Kasumi-1 (cell line): ENCODE data around the gene CCDC69.
"Not testable (repeated sequence)": the region's sequence is repeated elsewhere in the genome, so short reads cannot be mapped to it uniquely, and the experiment has no call there.

Source experiments
- DNase-seq, 2 experiments: peaks; one replicate each; lab custom pipeline; 2025; lab: John Stamatoyannopoulos, UW

CCDC69 gene

DNA sequence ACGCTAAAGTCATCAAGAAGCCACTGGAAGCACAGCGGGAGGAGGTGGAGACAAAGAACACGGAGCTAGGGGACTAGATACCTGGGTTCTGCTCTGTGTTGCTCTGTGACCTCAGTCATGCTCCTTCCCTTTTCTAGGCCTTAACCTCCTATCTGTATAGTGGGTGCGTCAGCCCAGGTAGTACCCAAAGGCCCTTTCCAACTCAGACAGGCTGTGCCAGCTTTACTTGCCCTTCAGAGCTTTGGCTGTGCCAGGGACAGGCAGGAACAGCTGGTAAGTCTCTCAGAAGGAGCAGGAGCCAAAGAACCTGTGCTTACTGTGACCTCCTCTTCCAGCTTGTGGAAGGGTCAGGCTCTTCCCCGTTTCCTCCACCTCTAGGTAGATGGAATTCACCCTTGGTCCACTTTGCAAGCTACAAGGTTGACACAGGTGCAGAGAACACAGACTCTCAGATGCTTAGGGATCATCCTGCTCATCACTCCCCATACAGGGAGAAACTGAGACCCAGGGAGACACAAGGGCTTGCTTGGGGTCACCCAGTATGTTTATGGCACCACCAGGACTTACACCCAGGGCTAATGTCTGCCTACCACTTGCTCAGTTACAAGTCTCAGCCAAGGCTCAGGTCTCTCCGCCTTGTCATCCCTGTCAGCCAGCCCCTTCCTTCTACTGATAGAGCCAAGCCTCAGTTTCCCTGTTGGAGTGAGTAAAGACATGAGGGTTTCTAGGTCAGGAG lies 1.7 kb downstream of the CCDC69 start:
- DNase-seq: no peak

DNA sequence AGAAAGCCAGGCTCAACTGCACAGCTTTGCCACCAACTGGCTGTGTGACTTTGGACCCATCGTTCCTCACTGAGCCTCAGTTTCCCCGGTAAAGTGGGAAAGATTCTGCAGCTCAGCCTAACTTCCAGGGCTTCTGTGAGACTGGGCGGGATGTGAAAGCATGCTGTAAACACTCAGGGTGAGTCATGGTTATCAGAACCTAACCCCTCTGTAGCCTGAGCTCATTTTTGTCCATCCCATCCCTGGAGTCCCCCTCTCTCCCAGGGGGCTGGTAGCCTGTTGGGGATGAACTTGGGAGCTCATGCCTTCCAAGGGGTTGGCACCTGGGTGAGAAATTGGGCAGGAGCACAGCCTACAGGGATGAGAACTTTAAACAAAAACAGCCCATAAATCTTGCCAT lies 2.3 kb downstream of the CCDC69 start:
- no peak for DNase-seq

GRCh38 chr5:151219789-151220188 lies 4.1 kb downstream of the CCDC69 start:
- no peak for DNase-seq

DNA sequence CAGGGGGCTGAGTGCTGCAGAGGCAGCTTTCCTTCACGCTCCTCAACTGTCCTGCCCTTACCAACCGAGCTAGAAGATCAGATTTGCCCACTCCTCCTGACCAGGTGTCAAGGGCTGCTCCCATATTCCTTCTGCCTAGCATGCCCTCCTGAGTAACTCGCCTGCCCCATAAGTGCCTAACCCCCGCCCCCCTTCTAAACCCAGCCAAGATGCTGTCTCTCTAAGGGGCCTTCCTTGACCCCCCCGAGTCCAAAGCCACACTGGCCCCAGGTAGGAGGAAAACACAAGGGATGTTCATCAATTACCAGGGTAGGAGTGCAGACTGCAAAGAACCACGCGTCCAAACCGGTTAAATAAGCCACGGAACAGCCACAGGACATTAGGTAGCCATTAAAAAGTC lies 4.8 kb downstream of the CCDC69 start:
- no peak for DNase-seq

GRCh38 chr5:151218177-151218576 lies 5.7 kb downstream of the CCDC69 start:
- no peak for DNase-seq

- DNase-seq: no peak
Measured at GRCh38 chr5:151216781-151217180, 7.1 kb downstream of the CCDC69 start.

DNA sequence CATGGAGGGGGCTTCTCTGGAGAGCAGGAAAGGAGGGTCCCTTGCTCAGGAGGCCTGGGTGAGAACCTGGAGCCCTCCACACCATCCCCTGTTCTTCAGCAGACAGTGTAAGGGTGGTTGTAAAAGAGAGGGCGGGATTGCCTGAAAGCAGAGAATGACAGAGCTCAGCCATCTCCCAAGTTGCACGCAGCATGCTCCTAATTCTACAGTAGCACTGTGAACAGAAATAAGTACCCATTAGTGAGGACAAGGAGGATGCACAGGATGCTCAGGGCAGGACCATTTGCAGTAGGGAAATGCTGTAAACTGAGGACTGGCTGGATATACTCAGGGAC lies 8.4 kb downstream of the CCDC69 start:
- DNase-seq: no peak

DNA sequence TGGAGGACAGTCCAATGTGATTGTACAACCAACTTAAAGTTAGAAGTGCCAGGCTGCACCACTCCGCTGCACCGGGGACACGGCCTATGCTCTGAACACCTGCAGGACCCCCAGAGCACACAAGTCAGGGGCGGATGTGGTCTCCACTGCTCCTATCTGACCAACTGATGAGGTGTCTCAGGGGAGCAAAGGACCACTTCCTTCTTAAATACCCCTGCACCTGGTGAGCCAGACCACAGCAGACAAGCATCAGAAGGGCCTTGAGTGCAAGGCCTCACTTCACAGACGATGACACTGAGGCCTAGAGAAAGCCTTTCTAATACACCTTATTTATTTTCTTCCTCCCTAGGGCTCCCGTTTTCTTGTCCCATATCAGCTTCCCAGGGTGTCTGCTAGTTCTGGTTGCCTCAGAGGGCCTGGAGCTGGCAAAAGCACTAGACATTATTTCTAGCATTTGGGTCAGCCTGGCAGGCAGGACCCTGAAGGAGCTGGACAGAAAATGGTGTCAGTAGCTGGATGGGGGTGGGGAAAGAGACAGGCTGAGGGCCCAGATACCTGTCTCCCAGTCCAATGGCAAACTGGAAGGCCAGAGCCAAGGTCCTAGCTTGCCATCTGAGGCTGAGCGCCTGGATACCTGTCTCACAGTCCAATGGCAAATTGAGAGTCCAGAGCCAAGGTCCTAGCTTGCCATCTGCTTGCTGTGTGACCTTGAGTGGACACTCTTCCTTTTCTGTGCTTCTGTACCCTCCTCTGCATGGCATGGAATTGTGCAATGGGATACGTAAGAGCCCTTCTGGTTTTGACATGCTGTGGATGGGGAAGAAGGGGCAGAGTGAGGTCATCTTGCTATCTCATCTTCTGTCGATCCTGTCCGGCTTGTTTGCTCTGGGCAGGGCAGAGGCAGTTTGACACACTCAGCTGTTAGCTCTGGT lies 9.0 kb downstream of the CCDC69 start:
- no peak for DNase-seq

GRCh38 chr5:151213803-151214613 lies 9.9 kb downstream of the CCDC69 start:
- peak; percentile 97 to 98 for DNase-seq

DNA sequence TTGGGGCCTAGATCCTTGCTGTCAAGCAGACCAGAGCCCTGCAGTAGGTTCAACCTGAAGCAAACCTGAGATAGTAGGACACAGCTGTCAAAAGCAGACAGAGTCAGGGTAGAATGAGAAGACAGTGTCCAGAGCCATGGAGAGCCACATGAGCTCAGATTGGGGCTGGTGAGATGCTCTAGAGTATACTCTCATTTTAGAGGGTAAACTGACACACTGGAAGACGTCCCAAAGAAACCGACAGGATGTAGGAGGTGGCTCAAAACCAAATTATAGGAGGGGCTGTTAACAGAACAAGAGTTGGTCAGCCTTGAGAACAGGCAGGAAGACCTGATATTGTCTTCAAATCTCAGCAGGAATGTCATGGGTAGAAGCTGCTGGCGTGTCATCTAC lies 11.5 kb downstream of the CCDC69 start:
- DNase-seq: no peak

DNA sequence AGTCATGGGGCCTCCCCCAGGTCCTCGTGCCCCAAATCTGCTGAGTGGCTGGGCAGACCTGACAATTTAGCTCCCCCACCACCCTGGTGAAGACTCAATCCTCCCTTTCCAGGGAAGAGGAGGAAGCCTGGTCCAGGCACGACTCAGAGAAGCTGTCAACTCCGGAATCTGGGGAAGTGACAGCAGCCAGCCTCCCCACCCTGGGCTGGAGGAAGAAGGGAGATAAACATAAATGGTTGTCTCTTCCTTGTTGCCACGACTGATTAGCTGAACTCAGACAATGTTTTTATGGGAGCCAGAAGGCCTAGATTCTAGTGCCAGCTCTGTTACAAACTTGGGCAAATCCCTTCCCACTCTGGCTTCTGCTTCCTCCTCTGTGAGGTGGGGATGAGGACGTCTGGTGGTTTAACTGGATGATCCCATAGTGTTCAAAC lies 15.4 kb downstream of the CCDC69 start:
- DNase-seq: no peak

DNA sequence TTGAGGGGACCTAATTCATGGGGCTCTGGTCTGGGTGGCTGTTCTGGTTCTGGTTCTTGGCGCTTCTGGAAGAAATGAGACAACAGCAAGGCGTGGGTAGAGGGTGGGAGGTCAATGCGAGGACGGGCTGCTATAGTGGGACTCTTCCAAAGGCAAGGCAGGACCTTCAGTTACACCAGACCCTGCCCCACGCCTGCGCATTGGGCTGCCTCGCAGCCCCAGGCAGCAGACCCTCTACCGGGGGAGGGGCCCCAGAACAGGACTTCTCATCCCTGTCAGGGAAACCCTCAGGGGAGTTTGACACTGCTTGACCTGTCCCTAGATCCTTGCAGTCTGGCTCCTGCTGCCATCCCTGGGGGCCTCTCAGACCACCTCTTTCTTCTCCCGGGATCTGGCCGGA lies 18.5 kb downstream of the CCDC69 start:
- no peak for DNase-seq

- DNase-seq: no peak
Measured at GRCh38 chr5:151204051-151204450, 19.8 kb downstream of the CCDC69 start.

GRCh38 chr5:151202381-151203139 lies 21.3 kb downstream of the CCDC69 start:
- no peak for DNase-seq

- DNase-seq: no peak
Measured at GRCh38 chr5:151200913-151201595, 22.8 kb downstream of the CCDC69 start.

GRCh38 chr5:151199581-151200185 lies 24.2 kb downstream of the CCDC69 start:
- no peak for DNase-seq

DNA sequence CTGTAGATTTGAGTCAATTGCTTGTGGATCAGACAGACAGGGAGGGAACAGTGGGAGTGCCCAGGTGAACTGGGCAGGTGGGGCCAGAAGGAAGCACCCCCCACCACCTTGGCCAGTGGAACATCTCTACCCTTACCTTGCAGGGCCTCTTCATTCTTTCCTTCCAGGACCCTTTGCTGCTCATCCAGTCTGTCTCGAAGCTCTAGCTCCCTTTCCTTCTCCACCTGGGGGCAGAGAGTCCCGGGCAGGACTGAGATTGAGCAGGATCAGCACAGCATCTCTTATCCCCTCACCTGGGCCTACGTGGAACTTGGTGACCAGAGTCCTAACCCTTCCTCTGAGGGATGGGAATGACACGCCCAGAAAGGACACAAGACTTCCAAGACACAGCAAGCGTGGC lies 25.0 kb downstream of the CCDC69 start:
- no peak for DNase-seq

- not testable (repeated sequence) for DNase-seq
Measured at GRCh38 chr5:151197291-151197600, 26.6 kb downstream of the CCDC69 start.

GRCh38 chr5:151196556-151197290 lies 27.2 kb downstream of the CCDC69 start:
- no peak for DNase-seq

GRCh38 chr5:151195622-151196021 lies 28.3 kb downstream of the CCDC69 start:
- DNase-seq: no peak
